Natural killer cell treated with Interleukin-12 subunit alpha and Interleukin-12 subunit beta and Interleukin-15 and Interleukin-18, amount 100 ng/mL, for 72 hours (primary cell): ENCODE data around the gene HDDC3. TPM values are rescaled to one million over a fixed set of nuclear protein-coding genes. Genes with fewer than 3 reads are reported as not detected.
"Not testable (repeated sequence)": the region's sequence is repeated elsewhere in the genome, so short reads cannot be mapped to it uniquely, and the experiment has no call there.

Experiments
- ATAC-seq, 2 donors: fragments of 150-1000 bp; cut with Tn5 transposase in 1 of 2; sonication (Bioruptor Pico), chemical (Tn5 transposase) in 1 of 2; 2 replicates each; pipeline ENCODE4 v1.10.0; 2021
- DNase-seq: peaks from one replicate; pipeline ENCODE4 v3.0.0; 2022; ENCODE audit warnings: low spot score
- H3K27ac Mint-ChIP-seq, 2 donors: 1 replicate in 1 of 2; 2 replicates in 1 of 2; pipeline ENCODE4 v1.8.0; 2022; ENCODE audit warnings: mixed read lengths in 2 of 2, mild to moderate bottlenecking in 1 of 2, moderate library complexity in 1 of 2
- H3K27me3 Mint-ChIP-seq, 2 donors: 1 replicate in 1 of 2; 2 replicates in 1 of 2; pipeline ENCODE4 v1.8.0; 2022; ENCODE audit warnings: mixed read lengths in 2 of 2
- H3K36me3 Mint-ChIP-seq: one replicate; pipeline ENCODE4 v1.8.0; 2022; ENCODE audit warnings: mixed read lengths
- H3K4me1 Mint-ChIP-seq, 2 donors: 1 replicate in 1 of 2; 2 replicates in 1 of 2; pipeline ENCODE4 v1.8.0; 2022; ENCODE audit warnings: low read depth in 2 of 2, mixed read lengths in 2 of 2, mild to moderate bottlenecking in 1 of 2
- H3K4me3 Mint-ChIP-seq: one replicate; pipeline ENCODE4 v1.8.0; 2022; ENCODE audit warnings: mixed read lengths
- H3K9me3 Mint-ChIP-seq: 2 replicates; pipeline ENCODE4 v1.8.0; 2022; ENCODE audit warnings: mixed read lengths
- total RNA-seq, 2 donors: library from RNA; stranded (reverse); gene quantifications; one replicate each; pipeline ENCODE4 v1.2.3, GENCODE V29; 2022

The HDDC3 gene
- total RNA-seq, 2 donors from 2014 or later, result 23.4 to 30.5 TPM

- Mint-ChIP-seq H3K4me3 (peak overlapping the region; percentile 96), H3K27ac (peak overlapping the region; percentile 90 to 99), H3K4me1 (peaks cover 41 to 56% of the 10 kb centered on the region in 2 donors), H3K27me3 (no peaks in the 10 kb centered on the region), H3K9me3 (no peaks in the 10 kb centered on the region), H3K36me3 (no peaks in the 10 kb centered on the region)
- ATAC-seq (no peak), DNase-seq (no peak)
Measured at GRCh38 chr15:90931575-90931827, 848 bp downstream of the HDDC3 start.

GRCh38 chr15:90930861-90931574 is 1.3 kb downstream of the HDDC3 start:
- peak overlapping the region; percentile 90 to 99 for H3K27ac Mint-ChIP-seq
- peaks cover 37 to 51% of the 10 kb centered on the region in 2 donors for H3K4me1 Mint-ChIP-seq

DNA sequence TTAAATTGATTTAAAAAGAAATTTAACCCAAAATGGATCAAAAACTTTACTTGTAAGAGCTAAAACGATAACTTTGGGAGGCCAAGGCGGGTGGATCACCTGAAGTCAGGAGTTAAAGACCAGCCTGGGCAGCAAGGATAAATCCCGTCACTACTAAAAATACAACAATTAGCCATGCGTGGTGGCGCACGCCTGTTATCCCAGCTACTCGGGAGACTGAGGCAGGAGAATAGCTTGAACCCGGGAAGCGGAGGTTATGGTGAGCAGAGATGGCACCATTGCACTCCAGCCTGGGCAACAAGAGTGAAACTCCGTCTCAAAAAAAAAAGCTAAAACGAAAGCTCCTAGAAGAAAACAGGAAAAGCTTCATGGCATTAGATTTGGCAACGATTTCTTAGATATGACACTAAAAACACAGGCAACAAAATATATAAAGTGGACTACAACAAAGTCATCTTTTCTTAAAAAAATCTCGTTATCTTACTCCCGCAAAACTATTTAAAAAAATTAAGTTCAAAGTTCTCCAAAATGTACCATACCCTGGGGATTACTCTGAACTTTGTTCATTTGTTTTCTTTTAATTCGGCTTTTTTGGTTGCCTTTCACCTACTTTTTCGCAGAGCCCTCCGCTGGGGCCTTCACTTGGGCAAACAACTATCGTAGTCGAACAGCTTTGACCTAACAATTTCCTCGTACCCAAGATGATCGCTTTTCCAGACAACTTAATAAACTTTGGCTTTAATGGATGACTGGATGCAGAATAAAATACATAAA is 2.9 kb downstream of the HDDC3 start:
- peaks cover 34 to 53% of the 10 kb centered on the region in 2 donors for H3K4me1 Mint-ChIP-seq
- peak overlapping the region; percentile 90 to 99 for H3K27ac Mint-ChIP-seq
- ATAC-seq, result no peak
- no peak for DNase-seq
- H3K4me3 Mint-ChIP-seq, result peak overlapping the region; percentile 96
- no peaks in the 10 kb centered on the region for H3K9me3 Mint-ChIP-seq
- no peaks in the 10 kb centered on the region for H3K36me3 Mint-ChIP-seq
- no peaks in the 10 kb centered on the region for H3K27me3 Mint-ChIP-seq

More at GRCh38 chr15:90930861-90931574, 1.3 kb downstream of the HDDC3 start:
- DNase-seq, result no peak
- no peaks in the 10 kb centered on the region for H3K9me3 Mint-ChIP-seq
- ATAC-seq, result no peak
- H3K27me3 Mint-ChIP-seq, result no peaks in the 10 kb centered on the region
- no peaks in the 10 kb centered on the region for H3K36me3 Mint-ChIP-seq
- H3K4me3 Mint-ChIP-seq, result peak overlapping the region; percentile 96

DNA sequence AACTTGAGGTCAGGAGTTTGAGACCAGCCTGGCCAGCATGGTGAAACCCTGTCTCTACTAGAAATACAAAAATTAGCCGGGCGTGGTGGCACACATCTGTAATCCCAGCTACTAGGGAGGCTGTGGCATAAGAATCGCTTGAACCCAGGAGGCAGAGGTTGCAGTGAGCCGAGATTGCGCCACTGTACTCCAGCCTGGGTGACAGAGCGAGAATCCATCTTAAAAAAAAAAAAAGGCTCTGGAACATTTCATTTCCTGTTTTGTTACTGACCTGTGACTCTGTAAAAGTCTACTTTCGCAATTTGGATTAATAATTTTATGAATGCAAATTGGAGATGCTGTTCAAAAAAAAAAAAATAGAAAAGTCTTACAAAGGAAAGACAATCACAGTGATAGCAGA is 4.2 kb downstream of the HDDC3 start:
- not testable (repeated sequence) for H3K9me3 Mint-ChIP-seq, H3K36me3 Mint-ChIP-seq, ATAC-seq, DNase-seq, H3K27me3 Mint-ChIP-seq
- H3K27ac Mint-ChIP-seq, result peak overlapping the region; percentile 90 to 99
- peaks cover 21 to 50% of the 10 kb centered on the region in 2 donors for H3K4me1 Mint-ChIP-seq
- H3K4me3 Mint-ChIP-seq, result peak overlapping the region; percentile 53

- not testable (repeated sequence) for H3K27ac Mint-ChIP-seq, H3K36me3 Mint-ChIP-seq, H3K27me3 Mint-ChIP-seq, ATAC-seq, H3K9me3 Mint-ChIP-seq, DNase-seq, H3K4me3 Mint-ChIP-seq
- H3K4me1 Mint-ChIP-seq, result peaks cover 15 to 47% of the 10 kb centered on the region in 2 donors
Measured at GRCh38 chr15:90926766-90927165, 5.6 kb downstream of the HDDC3 start.

GRCh38 chr15:90924375-90924774 is 8.0 kb downstream of the HDDC3 start:
- ATAC-seq (peak; percentile 58 to 86), DNase-seq (no peak)
- peaks cover 14% of the 10 kb centered on the region for H3K36me3 Mint-ChIP-seq
- H3K27me3 Mint-ChIP-seq, result no peaks in the 10 kb centered on the region
- H3K4me1 Mint-ChIP-seq, result peaks cover 8 to 40% of the 10 kb centered on the region in 2 donors
- no peaks in the 10 kb centered on the region for H3K9me3 Mint-ChIP-seq
- H3K27ac Mint-ChIP-seq, result peak overlapping the region; percentile 36 to 80
- peak overlapping the region; percentile 54 for H3K4me3 Mint-ChIP-seq

DNA sequence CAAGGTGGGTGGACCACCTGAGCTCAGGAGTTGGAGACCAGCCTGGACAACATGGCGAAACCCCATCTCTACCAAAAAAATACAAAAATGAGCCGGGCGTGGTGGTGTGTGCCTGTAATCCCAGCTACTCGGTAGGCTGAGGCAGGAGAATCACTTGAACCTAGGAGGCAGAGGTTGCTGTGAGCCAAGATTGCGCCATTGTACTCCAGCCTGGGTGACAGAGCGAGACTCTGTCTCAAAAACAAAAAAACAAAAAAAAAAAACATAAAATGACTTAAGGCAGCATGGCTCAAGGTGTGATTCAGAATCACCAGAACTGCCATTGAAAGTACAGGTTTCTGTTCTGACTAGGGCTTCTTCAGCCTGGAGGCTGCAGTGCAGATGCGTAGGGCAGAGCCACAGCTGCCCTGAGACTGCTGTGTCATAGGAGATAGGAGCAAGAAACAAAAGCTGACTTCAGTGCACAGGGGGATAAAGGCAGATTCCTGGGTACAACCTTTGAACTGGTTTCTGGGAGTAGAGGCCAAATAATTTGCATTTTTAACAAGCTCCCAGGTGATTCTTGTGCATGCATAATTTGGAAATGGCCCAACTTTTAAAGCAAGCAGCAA is 9.5 kb downstream of the HDDC3 start:
- peak overlapping the region in 1 of 2 donors; percentile 80 for H3K27ac Mint-ChIP-seq
- H3K4me3 Mint-ChIP-seq, H3K9me3 Mint-ChIP-seq, DNase-seq, H3K27me3 Mint-ChIP-seq: not testable (repeated sequence)
- peaks cover 4 to 34% of the 10 kb centered on the region in 2 donors for H3K4me1 Mint-ChIP-seq
- peaks cover 19% of the 10 kb centered on the region for H3K36me3 Mint-ChIP-seq
- ATAC-seq, result peak in 1 of 2 donors; percentile 86

DNA sequence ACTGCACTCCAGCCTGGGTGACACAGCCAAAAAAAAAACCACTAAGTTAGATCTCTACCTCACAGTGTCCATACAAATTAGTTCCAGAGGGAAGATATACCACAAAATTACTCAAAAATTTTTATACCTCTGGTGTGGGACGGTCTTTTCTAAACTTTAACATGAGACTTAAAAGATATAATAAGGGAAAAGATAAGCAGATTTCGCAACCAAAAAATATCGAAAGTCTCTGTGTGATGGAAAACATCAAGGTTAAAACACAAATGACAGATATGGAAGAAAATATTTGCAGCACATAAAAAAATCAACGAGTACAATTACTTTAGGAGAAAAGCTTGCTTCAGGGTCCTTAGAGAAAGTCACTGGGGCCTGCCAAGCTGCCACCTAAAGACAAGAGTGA is 10.5 kb downstream of the HDDC3 start:
- no peak for ATAC-seq
- Mint-ChIP-seq H3K27me3 (no peaks in the 10 kb centered on the region), H3K9me3 (no peaks in the 10 kb centered on the region), H3K4me1 (peaks cover 7 to 34% of the 10 kb centered on the region in 2 donors), H3K36me3 (peaks cover 28% of the 10 kb centered on the region), H3K4me3 (no peak overlapping the region), H3K27ac (peak overlapping the region in 1 of 2 donors; percentile 80)
- DNase-seq, result no peak

DNA sequence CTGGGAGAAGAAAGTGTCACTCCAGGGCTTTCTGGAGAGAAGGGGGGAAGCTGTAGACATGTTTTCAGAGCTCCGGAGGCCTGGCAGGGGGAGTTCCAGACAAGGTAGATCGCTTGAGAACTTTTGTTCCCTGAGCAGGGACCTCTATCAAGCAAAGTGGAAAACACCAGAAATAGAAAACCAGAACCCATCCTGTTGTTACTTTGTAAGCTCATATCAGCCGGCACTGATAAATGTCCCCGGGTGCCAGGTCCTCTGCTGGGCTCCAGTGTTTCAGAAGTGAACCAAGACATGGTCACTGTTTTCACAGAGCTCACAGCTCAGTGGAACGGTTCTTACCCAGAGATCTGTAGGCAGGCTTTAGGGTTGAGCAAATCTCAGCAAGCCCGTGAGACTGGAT is 13.5 kb downstream of the HDDC3 start:
- H3K9me3 Mint-ChIP-seq, result no peaks in the 10 kb centered on the region
- no peak overlapping the region for H3K27ac Mint-ChIP-seq
- H3K4me1 Mint-ChIP-seq, result peaks cover 10 to 18% of the 10 kb centered on the region in 2 donors
- H3K4me3 Mint-ChIP-seq, result no peak overlapping the region
- H3K36me3 Mint-ChIP-seq, result peaks cover 33% of the 10 kb centered on the region
- ATAC-seq (no peak), DNase-seq (no peak)
- H3K27me3 Mint-ChIP-seq, result no peaks in the 10 kb centered on the region

DNA sequence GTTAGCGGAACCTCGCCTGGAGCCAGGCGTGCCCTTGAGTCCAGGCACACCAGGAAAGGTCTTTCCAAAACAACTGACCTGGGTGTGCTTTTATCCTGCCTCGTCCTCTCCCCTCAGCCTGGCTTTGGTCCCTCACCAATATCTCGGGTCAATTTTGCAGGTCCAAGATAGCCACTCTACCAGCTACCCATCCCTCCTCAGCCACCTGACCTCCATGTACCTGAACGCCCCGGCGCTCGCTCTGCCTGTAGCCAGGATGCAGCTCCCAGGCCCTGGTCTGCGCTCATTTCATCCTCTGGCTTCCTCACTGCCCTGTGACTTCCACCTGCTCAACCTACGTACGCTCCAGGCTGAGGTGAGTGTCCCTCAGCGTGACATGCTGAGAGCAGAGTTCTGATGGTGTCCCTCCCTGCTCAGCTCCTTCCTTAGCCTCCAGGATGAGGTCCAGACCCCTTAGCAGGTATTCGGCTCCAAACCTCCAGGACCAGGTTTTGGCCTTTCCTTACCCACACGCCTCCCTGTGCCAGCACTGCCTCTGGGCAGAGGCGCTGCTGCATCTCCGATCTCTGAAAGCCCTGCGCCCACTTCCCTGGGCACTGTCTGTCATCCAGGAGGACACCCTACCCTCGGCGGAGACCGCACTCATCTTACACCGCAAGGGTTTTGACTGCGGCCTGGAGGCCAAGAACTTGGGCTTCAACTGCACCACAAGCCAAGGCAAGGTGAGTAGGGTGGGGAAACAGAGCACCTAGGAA is 14.1 kb downstream of the HDDC3 start:
- Mint-ChIP-seq H3K36me3 (peaks cover 33% of the 10 kb centered on the region), H3K9me3 (no peaks in the 10 kb centered on the region)

GRCh38 chr15:90917569-90917968 is 14.8 kb downstream of the HDDC3 start:
- Mint-ChIP-seq H3K9me3 (no peaks in the 10 kb centered on the region), H3K4me1 (peaks cover 10 to 13% of the 10 kb centered on the region in 2 donors), H3K36me3 (peaks cover 33% of the 10 kb centered on the region), H3K4me3 (no peak overlapping the region), H3K27me3 (no peaks in the 10 kb centered on the region), H3K27ac (peak overlapping the region in 1 of 2 donors; percentile 22)
- DNase-seq (no peak), ATAC-seq (no peak)

More for the DNA sequence above, 14.1 kb downstream of the HDDC3 start:
- H3K4me3 Mint-ChIP-seq, result no peak overlapping the region
- H3K27ac Mint-ChIP-seq, result no peak overlapping the region
- H3K4me1 Mint-ChIP-seq, result peaks cover 10 to 13% of the 10 kb centered on the region in 2 donors
- ATAC-seq, result no peak
- H3K27me3 Mint-ChIP-seq, result no peaks in the 10 kb centered on the region
- no peak for DNase-seq

DNA sequence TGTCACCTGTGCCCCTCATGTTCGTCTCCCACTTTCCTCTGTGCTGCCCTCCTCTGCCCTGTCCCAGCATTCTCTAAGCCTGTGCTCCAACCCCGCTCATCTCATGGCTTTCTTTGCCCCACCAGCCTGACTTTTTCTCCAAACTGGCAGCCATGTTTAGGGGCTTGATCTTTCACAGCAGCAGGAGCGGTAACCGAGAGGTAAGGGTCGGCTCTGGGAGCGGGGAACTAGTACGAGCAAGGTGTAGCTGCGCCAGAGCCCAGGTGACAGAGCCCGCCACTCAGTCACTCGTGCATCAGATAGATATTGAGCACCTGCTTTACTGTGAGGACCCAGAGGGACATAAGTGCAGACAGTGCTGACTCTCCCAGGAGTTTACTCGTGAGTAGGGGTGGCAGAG is 15.9 kb downstream of the HDDC3 start:
- Mint-ChIP-seq H3K36me3 (peaks cover 32% of the 10 kb centered on the region), H3K27me3 (no peaks in the 10 kb centered on the region), H3K9me3 (no peaks in the 10 kb centered on the region), H3K4me1 (peaks cover 7 to 10% of the 10 kb centered on the region in 2 donors), H3K27ac (no peak overlapping the region), H3K4me3 (no peak overlapping the region)
- DNase-seq (no peak), ATAC-seq (no peak)

- no peaks in the 10 kb centered on the region for H3K9me3 Mint-ChIP-seq
- no peak overlapping the region for H3K4me3 Mint-ChIP-seq
- no peaks in the 10 kb centered on the region for H3K27me3 Mint-ChIP-seq
- ATAC-seq (peak in 1 of 2 donors; percentile 11), DNase-seq (no peak)
- H3K4me1 Mint-ChIP-seq, result peaks cover 2 to 10% of the 10 kb centered on the region in 2 donors
- no peak overlapping the region for H3K27ac Mint-ChIP-seq
- peaks cover 27% of the 10 kb centered on the region for H3K36me3 Mint-ChIP-seq
Measured at GRCh38 chr15:90915808-90916440, 16.4 kb downstream of the HDDC3 start.
